Mammary epithelial cell (primary cell): ENCODE results near the gene GPRIN3.

ENCODE experiments used
- CTCF ChIP-seq, 2 donors: IDR thresholded peaks in 1 of 2; conservative IDR thresholded peaks in 1 of 2; 2 replicates each; pipeline ENCODE4 v1.5.1; 2011 to 2012; ENCODE audit warnings: inconsistent platforms in 2 of 2, low read length in 2 of 2, mild to moderate bottlenecking in 2 of 2, control low read depth in 1 of 2, low read depth in 1 of 2; ENCODE audit not compliant: insufficient read depth in 1 of 2; ENCODE audit errors: extremely low read depth in 1 of 2
- EZH2 ChIP-seq: IDR thresholded peaks from 2 replicates; pipeline ENCODE4 v1.6.1; 2012; ENCODE audit warnings: low read length, inconsistent platforms, borderline replicate concordance

DNA sequence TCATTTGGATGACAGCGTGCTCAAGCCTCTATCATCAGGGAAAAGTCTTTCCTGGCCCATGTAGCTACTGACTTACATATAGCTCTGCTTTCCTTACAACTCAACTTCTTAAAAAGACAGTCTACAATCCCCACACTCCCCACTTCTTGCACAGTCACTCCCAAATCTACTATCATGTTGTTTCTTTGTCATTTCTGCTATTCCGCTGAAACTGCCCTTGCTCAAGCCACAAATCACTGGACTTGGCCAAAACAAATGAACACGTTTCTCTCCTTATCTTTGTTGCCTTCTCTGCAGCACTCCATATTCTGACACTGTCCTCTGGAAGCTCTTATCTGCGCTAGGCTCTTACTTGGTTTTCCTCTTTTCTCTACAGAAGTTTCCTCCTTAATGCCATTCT is 28.2 kb downstream of the GPRIN3 start:
- TF ChIP-seq CTCF (conservative IDR thresholded peaks at IDR 0.05 in 1 of 2, IDR thresholded peaks at IDR 0.05 in 1 of 2; ENCODE audit: extremely low read depth in 1 of 2, insufficient read depth in 1 of 2, low read depth in 1 of 2, low read length in 2 of 2) (no peak), EZH2 (no peak)
